ENCODE data around the gene SLC66A3.

Gene SLC66A3

GRCh38 chr2:11227595-11227994 lies 72.3 kb downstream of the SLC66A3 start:
- Histone ChIP-seq H3K36me3 (ENCODE audit: control insufficient read depth in 2 of 2, insufficient read depth in 1 of 2, low read length in 2 of 2) (peaks cover 0 to 11% of the 10 kb centered on the region in 2 experiments; a peak in 2 of 3 replicates), H3K4me1 (ENCODE audit: control insufficient read depth, insufficient read depth, low read length) (no peaks in the 10 kb centered on the region), H3K27ac (ENCODE audit: extremely low read depth, low read depth, low read length) (no peak overlapping the region), H3K4me3 (ENCODE audit: low read depth, low read length) (no peak overlapping the region), H3K9me3 (ENCODE audit: control insufficient read depth, insufficient read depth, low read depth, low read length) (no peaks in the 10 kb centered on the region)
- no peak for TF ChIP-seq ZNF169 (tag by site-specific recombination; IDR thresholded peaks at IDR 0.05)
- TF ChIP-seq, protein P1, sequence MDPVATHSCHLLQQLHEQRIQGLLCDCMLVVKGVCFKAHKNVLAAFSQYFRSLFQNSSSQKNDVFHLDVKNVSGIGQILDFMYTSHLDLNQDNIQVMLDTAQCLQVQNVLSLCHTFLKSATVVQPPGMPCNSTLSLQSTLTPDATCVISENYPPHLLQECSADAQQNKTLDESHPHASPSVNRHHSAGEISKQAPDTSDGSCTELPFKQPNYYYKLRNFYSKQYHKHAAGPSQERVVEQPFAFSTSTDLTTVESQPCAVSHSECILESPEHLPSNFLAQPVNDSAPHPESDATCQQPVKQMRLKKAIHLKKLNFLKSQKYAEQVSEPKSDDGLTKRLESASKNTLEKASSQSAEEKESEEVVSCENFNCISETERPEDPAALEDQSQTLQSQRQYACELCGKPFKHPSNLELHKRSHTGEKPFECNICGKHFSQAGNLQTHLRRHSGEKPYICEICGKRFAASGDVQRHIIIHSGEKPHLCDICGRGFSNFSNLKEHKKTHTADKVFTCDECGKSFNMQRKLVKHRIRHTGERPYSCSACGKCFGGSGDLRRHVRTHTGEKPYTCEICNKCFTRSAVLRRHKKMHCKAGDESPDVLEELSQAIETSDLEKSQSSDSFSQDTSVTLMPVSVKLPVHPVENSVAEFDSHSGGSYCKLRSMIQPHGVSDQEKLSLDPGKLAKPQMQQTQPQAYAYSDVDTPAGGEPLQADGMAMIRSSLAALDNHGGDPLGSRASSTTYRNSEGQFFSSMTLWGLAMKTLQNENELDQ (tag by site-specific recombination; IDR thresholded peaks at IDR 0.05; ENCODE audit: low read depth): no peak
- TF ChIP-seq, protein P2, sequence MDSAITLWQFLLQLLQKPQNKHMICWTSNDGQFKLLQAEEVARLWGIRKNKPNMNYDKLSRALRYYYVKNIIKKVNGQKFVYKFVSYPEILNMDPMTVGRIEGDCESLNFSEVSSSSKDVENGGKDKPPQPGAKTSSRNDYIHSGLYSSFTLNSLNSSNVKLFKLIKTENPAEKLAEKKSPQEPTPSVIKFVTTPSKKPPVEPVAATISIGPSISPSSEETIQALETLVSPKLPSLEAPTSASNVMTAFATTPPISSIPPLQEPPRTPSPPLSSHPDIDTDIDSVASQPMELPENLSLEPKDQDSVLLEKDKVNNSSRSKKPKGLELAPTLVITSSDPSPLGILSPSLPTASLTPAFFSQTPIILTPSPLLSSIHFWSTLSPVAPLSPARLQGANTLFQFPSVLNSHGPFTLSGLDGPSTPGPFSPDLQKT (IDR thresholded peaks at IDR 0.05; ENCODE audit: borderline replicate concordance, low read depth, low read length): no peak
- TF ChIP-seq ZNF792 (tag by site-specific recombination; IDR thresholded peaks at IDR 0.05): no peak
- no peak for TF ChIP-seq ZNF529 (tag by site-specific recombination; IDR thresholded peaks at IDR 0.05; ENCODE audit: insufficient replicate concordance)
- TF ChIP-seq, protein P3, sequence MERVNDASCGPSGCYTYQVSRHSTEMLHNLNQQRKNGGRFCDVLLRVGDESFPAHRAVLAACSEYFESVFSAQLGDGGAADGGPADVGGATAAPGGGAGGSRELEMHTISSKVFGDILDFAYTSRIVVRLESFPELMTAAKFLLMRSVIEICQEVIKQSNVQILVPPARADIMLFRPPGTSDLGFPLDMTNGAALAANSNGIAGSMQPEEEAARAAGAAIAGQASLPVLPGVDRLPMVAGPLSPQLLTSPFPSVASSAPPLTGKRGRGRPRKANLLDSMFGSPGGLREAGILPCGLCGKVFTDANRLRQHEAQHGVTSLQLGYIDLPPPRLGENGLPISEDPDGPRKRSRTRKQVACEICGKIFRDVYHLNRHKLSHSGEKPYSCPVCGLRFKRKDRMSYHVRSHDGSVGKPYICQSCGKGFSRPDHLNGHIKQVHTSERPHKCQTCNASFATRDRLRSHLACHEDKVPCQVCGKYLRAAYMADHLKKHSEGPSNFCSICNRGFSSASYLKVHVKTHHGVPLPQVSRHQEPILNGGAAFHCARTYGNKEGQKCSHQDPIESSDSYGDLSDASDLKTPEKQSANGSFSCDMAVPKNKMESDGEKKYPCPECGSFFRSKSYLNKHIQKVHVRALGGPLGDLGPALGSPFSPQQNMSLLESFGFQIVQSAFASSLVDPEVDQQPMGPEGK (tag by site-specific recombination; IDR thresholded peaks at IDR 0.05): no peak
- no peak for TF ChIP-seq MYNN (tag by site-specific recombination; IDR thresholded peaks at IDR 0.05; ENCODE audit: borderline replicate concordance)
- no peak for TF ChIP-seq ZNF776 (tag by site-specific recombination; IDR thresholded peaks at IDR 0.05; ENCODE audit: borderline replicate concordance)
- ChIA-PET POLR2A (interaction anchor here (1.0 kb wide), 1 partner anchor 116 kb away, joined by 3 read pairs; no protein-coding TSS in a partner anchor), CTCF (interaction anchor here (0.6 to 1.5 kb wide), 5 partner anchors 8 to 1395 kb away, joined by 3 to 5 read pairs (median 3); no protein-coding TSS in a partner anchor)
